ENCODE data around the gene IMMP2L.
A peak's percentile ranks its signal among the peaks of the same experiment; 100 is the strongest.
"Not testable (repeated sequence)": the region's sequence is repeated elsewhere in the genome, so short reads cannot be mapped to it uniquely, and the experiment has no call there.

IMMP2L gene

DNA sequence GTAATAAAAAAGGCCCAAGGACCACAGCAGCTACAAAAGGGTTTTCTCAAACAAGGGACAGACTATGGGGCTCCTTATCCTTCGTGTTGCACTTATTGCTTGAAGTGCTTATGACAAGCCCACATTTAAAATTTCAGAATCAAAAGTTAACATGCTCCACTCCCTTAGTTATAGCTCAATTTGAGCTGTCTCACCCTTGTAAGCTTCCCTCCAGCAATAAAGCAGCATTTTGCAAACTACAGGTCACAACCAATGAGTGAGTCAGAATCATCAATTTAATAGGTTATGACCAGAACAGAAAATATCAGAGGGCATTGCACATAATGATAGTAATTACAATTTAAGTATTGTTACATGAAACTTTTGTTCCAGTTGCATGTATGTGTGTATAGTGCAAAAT, 53.0 kb downstream of the IMMP2L start:
- DNase-seq, result no peak

DNA sequence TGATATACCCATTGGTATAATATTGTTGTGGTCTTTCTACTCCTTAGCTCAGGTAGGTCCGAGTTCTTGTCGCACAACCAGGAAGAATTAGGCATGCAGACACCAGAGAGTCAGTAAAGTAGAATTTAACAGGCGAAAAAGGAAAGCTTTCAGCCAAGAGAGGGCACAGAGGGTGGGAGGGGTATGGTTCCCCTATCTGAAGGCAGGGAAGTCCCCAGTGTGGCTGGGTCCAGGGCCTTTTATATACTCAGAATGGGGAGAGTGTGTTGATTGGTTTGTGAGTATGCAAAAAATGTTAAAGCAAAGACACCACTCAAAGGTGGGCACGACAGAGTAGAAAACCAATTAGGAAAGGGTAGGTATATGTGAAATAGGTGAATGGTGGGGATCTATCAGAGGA, 53.9 kb downstream of the IMMP2L start:
- no peak for DNase-seq

DNA sequence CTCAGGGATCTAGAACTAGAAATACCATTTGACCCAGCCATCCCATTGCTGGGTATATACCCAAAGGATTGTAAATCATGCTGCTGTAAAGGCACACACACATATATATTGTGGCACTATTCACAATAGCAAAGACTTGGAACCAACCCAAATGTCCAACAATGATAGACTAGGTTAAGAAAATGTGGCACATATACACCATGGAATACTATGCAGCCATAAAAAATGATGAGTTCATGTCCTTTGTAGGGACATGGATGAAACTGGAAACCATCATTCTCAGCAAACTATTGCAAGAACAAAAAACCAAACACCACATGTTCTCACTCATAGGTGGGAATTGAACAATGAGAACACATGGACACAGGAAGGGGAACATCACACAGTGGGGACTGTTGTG, 56.9 kb downstream of the IMMP2L start:
- DNase-seq, result not testable (repeated sequence)

GRCh38 chr7:111501799-111502198, 60.5 kb downstream of the IMMP2L start:
- DNase-seq, result not testable (repeated sequence)

GRCh38 chr7:111499027-111499426, 63.3 kb downstream of the IMMP2L start:
- DNase-seq, result peak in 7 of 58 donors; percentile 2 to 28 (median 11)

GRCh38 chr7:111498391-111499007, 63.8 kb downstream of the IMMP2L start:
- DNase-seq, result no peak

- DNase-seq, result no peak
These were observed 67.0 kb downstream of the IMMP2L start for GRCh38 chr7:111495173-111495810.

DNA sequence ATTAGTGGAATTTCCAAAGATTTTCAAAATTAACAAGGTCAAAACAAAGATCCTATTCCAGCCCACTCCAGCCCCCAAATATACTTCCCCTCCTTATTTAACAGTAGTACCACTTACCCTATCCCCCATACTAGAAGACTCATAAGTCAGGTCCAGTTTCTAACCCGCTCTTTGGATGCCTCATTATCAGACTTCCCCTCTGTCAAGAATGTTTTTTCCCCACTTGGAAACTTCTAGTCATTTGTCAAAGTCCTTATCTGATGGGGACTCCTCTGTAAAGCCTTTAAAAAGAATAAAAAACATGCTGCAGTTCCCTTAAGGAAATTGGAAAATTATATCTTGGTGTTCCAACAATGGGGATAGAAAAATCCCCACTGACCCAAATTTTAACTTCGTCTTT, 70.1 kb downstream of the IMMP2L start:
- no peak for DNase-seq

DNA sequence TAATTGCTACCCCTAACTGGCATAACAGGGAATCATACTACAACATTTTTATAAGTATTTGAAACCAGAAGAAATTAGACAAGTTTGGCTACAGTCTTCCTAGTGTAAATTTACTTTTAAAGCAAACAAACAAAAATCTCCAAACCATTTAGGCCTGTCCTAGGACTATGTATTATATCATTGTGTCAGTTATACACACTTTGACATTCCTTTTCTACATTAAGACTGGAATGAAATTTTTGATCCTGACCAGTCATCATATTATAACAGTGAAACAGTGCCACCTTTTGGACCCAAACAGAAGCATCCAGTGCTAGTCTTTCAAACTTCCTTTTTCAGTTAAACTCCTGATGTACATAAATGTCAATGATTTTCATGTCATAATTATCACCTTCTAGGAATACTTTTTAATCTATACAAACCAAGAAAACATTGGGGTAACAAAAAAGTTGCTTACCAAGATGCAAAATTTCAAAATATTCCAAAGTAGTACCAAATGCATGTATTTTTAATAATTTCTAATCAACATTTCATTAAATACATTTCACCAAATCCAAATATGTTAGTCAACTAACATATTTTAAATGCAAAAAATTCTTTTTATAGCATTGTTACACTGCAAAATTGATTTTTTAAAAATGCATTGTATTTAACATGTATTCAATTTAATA, 75.7 kb downstream of the IMMP2L start:
- DNase-seq, result peak in 3 of 58 donors; percentile 8 to 48 (median 11)

GRCh38 chr7:111485701-111486380, 76.5 kb downstream of the IMMP2L start:
- DNase-seq, result no peak

- DNase-seq, result no peak
These were observed 79.2 kb downstream of the IMMP2L start for GRCh38 chr7:111483078-111483477.

GRCh38 chr7:111477462-111478225, 84.6 kb downstream of the IMMP2L start:
- DNase-seq, result no peak

DNA sequence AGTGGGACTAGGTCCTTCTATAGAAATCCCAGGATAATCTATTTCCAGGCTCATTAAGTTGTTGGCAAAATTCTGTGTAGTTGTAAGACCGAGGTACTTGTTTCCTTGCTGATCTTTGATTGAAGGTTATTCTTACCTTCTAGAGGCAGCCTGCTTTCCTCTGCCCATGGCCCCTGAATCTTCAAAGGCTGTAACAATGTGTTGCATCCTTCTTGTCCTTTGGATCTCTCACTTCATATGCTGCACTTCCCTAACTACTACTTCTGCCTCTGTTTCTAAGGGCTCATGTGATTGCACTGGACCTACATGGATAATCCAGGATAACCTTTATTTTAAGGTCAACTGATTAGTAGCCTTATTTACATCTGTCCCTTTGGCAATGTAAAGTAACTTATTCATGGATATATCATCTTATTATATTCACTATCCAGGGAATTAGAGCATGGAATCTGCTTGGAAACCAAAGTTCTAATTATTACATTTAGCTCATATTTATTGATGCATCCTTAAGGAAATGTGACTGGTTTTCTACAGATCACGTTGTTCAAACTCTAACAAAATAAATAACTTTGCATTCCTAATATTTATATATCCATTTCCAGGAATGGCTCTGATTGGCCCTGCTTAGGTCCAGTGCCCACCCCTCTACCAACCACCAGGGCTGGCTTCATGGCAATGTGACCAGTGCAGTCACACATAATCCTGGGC, 85.6 kb downstream of the IMMP2L start:
- DNase-seq, result no peak

DNA sequence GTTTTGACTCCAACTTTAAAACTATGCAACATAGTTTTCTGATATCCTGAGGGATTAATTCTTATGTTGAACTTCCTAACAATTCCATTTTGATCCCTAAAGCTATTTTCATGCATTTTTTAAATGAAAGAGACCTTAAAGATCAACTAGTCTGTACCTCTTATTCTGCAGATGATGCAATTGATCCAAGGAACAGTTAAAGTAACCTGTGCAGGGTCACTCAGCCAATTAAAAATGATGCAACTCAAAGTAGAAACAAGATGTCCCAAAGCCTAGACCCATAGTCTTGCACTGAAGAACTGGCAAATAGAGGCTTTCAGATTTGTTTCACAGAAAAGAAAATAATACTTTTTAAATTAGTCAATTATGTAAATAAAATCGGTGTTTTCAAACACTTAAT, 86.3 kb downstream of the IMMP2L start:
- DNase-seq, result no peak

DNA sequence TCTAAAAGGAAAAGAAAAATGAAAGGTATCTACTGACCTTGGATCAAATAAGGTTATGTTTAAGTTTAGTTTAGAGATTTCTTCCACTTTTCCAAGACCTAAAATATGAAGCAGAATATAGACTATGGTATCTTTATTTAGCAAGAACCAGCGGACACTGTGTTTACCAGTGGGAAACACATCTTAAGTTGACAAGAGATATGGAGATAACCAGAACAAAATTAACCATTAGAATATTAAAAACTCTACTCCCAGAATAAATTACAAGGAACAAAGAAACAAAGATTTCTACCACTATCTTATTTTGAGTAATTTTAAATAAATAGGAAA, 86.9 kb downstream of the IMMP2L start:
- no peak for DNase-seq

- DNase-seq, result no peak
These were observed 87.4 kb downstream of the IMMP2L start for GRCh38 chr7:111474723-111475418.

DNA sequence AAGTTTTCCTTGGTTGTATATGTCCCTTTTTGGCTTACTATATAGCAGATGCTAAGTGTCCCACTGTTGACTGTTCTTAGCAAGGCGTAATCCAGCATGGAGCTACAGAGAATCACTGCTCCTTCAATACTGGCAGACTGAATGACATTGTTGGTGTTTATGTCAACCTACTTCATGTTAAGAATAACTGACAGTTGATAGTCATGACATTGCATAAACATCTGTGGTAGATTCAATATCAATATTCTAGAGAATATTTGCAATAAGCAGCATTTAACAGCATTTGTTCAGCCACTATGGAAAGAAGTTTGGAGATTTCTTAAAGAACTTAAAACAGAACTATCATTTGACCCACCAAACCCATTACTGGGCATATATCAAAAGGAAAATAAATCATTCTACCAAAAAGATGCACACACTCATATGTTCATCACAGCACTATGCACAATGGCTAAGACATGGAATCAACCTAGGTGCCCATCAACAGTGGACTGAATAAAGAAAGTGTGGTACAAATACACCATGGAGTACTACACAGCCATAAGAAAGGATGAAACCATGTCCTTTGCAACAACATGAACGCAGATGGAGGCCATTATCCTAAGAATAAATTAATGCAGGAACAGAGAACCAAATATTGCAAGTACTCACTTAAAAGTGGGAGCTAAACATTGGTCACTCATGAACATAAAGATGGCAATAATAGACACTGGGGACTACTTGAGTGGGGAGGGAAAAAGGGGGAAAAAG, 88.7 kb downstream of the IMMP2L start:
- DNase-seq, result no peak

DNA sequence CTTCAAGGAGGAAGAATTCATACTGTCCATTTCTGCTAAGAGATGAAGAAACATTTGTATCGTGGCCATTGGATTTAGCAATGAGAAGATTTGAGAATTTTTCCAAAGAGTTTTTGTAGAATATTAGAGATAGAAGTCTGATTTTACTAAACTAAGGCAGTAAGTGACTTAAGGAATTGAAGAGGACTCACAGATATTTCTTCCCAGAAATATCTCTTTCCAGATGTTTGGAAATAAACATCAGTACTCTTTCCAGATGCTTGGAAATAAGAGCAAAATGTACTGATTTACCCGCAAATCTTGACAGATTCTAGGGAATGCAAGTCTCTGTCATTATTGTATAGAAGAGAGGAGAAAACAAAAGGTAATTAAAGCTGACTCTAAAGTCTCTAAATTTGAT, 91.3 kb downstream of the IMMP2L start:
- DNase-seq, result no peak

GRCh38 chr7:111469894-111470293, 92.4 kb downstream of the IMMP2L start:
- DNase-seq, result not testable (repeated sequence)
